Renal pelvis (tissue), 4 donors: ENCODE data around the gene RELA. TPM values are rescaled to one million over a fixed set of nuclear protein-coding genes. Genes with fewer than 3 reads are reported as not detected.
"Not testable (repeated sequence)": the region's sequence is repeated elsewhere in the genome, so short reads cannot be mapped to it uniquely, and the experiment has no call there.

Experiments used
- DNase-seq: peaks from one replicate; pipeline ENCODE4 v3.0.0-alpha.2; 2013
- polyA plus RNA-seq, 3 donors: library from polyadenylated mRNA; unstranded; fragments of 120-200 nt; gene quantifications; one replicate each; pipeline ENCODE4 v1.2.1, GENCODE V29; 2013; ENCODE audit not compliant: insufficient read length in 3 of 3

The RELA gene
- polyA plus RNA-seq, 3 donors: 54.3 to 60.4 (median 60.4) TPM

DNA sequence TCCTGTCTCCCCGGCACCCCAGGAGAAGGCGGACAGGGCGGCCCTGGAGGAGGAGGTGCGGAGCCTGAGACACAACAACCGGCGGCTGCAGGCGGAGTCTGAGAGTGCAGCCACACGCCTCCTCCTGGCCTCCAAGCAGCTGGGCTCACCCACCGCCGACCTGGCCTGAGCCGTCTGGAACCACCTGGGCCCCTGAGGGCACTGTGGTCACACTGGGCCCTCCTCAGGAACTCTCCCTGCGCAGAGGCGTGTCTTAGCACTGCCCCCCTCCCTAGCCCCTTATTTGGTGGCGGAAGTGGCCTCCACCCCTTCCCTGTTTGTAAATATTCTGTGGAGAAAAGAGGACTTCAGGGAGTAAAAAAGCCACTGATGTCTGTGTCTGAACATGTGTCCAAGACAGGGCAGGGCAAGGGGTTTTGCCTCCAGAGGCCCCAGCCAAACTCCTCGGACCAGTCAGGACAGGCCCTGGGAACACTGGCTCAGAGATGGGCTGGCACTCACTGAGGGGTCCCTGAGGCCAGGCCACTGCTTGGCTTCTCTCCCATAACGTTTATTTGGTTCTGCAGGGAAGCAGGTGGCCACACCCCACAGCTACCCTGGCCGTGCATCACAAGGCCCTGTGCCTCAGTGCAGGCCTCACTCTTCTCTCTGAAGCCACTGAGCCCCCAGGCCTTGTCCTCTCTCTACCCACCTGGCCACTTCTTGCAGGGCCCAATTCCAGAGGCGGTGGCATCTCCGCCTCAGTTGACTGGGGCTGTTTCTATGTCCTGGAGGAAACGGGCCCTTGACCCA lies 12.0 kb downstream of the RELA start:
- DNase-seq: no peak

DNA sequence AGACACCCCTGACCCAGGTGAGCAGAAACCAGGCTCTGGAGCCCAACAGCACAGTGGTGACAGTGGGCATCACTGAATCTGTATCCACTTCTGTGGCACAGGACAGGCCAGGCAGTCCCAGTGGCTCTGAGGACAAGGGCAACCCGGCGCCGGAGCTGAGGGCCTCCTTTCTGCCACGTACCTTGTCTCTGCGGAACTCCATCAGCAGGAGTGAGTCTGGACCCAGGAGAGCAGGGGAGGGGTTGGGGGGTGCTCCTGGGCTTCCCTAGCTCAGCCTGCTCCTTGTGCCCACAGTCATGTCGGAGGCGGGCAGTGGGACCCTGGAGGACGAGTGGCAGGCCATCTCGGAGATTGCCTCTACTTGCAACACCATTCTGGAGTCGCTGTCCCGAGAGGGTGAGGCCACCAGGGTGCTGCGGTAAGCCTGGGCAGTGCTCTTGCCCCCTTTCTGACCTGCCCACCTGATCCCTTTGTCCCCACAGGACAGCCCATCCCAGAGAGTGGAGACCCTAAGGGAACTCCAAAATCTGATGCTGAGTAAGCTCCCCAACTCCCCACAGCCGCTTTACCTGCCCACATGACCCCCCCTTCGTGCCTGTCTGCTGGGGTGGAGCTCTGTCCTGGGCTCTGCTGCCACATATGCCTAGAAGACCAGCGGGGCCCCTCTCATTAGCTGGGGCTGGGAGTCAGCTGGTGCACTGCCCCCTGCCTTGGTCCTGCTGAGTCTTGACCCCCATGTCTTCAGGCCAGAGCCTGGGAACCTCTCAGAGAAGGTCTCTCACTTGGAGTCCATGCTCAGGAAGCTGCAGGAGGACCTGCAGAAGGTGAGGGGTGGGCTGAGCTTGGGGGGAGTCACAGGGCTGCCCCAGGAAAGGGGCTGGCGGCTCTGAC lies 12.8 kb downstream of the RELA start:
- DNase-seq: no peak

DNA sequence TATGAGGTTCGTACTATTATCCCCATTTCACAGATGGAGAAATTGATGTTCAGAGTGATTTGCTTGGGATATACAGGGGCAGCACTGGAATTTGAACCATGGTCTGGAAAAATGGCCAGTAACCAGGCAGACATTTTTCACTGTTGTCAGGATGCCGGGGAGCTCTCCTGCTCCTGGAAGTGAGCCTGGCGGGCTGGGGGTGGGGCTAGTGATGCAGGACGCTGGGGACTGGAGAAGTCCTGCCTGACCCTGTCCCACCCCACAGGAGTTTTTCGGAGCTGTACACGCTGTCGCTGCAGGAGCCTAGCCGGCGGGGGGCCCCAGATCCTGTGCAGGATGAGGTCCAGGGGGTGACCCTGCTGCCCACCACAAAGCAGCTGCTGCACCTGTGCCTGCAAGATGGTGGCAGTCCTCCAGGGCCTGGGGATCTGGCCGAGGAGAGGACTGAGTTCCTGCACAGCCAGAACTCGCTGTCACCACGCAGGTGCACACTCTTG lies 13.7 kb downstream of the RELA start:
- DNase-seq: no peak

DNA sequence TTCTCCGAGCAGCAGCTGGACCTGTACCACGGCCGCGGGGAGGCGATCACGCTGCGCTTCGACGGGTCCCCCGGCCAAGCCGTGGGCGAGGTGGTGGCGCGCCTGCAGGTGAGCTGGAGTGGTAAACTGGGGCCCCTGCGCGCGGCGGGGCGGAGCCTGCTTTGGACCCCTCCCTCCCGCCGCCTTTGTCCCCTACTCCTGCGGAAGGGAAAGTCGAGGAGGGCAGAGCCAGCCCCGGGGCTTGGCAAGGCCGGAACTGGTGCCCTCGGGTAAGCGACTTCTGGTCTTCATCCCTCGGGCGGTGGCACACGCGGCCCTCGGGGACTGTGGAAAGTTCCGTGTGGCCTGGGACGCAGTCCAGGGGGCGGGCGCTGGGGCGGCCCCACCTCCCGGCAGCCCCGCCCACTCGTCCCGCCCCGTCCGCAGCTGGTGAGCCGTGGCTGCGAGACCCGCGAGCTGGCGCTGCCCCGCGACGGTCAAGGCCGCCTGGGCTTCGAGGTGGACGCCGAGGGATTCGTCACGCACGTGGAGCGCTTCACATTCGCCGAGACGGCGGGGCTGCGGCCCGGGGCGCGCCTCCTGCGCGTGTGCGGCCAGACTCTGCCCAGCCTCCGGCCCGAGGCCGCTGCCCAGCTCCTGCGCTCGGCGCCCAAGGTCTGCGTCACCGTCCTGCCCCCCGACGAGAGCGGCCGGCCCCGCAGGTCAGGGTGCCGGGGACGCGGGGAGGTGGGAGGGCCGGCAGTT lies 15.6 kb downstream of the RELA start:
- no peak for DNase-seq

DNA sequence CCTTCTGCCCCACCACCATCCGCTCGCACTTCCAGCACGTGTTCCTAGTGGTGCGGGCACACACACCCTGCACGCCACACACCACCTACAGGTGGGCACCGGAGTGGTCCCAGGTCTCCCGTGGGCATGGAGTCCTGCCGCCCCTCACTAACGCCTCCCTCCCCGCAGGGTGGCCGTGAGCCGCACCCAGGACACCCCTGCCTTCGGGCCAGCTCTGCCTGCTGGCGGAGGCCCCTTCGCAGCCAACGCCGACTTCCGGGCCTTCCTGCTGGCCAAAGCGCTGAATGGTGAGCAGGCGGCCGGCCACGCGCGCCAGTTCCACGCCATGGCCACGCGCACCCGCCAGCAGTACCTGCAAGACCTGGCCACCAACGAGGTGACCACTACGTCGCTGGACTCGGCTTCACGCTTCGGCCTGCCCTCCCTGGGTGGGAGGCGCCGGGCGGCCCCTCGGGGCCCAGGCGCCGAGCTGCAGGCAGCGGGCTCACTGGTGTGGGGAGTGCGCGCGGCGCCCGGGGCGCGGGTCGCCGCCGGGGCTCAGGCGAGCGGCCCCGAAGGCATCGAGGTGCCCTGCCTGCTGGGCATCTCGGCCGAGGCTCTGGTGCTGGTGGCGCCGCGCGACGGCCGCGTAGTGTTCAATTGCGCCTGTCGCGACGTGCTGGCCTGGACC lies 16.3 kb downstream of the RELA start:
- no peak for DNase-seq

DNA sequence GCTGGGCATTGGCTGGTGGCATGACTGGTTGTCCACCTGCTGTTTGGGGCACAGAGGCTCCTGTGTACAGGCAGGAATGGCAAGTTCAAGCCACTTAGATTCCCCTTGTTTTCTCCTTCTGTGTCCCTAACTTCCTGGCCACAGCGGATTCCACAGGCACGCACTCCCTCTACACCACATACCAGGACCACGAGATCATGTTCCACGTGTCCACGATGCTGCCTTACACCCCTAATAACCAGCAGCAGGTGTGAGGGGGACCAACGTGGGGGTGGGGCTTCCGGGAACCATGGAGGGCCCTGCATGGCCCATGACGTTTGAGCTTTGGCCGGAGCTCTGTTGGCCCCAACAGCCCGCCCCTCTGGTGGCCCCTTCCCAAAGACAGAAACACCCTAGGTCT lies 17.0 kb downstream of the RELA start:
- no peak for DNase-seq

DNA sequence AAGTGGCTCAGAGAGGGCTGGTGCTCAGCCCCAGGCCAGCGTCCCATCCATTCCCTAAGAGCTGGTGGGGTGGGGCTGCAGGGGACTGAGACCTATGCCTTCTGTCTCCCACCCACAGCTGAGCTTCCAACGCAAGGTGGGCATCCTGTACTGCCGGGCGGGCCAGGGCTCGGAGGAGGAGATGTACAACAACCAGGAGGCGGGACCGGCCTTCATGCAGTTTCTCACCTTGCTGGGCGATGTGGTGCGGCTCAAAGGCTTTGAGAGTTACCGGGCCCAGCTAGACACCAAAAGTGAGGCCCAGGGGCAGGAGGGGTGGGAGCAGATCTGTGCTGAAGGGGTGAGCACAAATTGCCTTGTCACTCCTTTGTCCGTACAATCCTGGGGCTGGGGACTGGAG lies 17.9 kb downstream of the RELA start:
- no peak for DNase-seq

DNA sequence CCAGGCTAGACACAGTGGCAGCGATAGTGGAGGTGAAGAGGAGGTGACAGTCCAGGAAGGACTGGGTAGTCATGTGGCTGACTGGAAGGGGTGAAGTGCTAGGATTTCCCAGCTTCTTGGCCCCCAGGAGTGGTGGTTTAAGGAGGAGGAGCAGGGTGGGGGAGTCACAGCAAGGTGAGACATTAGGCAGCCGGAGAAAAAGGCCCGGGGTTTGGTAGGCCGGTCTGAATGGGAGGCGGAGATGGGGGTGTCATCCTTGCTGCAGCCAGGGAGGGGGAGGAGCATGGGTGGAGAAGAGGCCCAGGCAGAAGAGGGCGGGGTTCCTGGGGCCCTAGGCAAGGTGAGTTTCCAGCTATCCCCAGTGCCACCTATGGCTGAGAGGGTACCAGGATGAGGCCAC lies 18.7 kb downstream of the RELA start:
- DNase-seq: no peak

DNA sequence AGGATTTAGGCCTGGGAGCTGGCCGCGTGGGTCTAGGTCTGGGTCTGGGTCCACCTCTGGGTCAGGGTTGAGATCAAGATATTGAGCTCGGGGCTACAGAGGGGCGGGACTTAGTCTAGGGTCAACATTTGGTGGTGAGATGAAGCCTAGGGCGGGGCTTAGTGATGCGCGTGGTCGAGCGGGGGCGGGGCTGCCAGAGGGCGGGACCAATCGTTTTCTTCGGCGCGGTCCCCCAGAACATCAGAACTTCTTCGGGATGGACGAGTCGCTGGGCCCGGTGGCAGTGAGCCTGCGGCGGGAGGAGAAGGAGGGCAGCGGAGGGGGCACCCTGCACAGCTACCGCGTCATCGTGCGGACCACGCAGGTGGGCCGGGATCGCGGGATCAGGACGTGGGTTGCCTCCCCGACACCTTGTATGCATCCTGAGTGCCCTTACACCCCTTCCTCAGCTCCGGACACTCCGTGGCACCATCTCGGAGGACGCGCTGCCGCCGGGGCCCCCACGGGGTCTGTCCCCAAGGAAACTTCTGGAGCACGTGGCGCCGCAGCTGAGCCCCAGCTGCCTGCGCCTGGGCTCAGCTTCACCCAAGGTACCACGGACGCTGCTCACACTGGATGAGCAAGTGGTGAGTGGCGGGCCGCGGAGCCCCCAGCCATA lies 20.6 kb downstream of the RELA start:
- DNase-seq: no peak

DNA sequence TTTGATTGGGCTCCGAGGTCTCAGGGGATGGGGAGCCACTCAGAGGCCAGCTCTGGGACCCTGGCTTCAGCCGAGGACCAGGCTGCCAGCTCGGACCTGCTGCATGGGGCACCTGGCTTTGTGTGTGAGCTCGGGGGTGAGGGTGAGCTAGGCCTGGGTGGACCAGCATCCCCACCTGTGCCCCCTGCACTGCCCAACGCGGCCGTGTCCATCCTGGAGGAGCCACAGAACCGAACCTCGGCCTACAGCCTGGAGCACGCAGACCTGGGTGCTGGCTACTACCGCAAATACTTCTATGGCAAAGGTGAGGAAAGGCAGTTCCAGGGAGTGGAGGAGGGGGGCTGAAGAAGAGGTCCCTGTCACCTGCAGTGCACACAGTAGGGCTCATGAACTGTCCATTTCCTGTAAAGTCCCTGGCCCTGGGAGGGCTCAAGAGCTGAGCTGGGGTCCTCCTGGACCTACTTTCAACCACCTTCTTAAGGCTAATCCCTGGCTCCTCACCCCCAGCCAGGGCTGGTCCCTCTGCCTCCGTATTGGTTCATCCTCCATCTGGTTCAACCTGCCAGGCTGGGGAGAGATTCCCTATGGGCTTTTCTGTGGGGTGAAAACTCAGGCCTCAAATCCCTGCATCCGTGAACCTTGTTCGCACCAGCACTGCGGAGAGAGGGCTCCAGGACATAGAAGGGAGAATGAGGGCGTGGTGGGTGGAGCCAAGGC lies 21.3 kb downstream of the RELA start:
- no peak for DNase-seq

DNA sequence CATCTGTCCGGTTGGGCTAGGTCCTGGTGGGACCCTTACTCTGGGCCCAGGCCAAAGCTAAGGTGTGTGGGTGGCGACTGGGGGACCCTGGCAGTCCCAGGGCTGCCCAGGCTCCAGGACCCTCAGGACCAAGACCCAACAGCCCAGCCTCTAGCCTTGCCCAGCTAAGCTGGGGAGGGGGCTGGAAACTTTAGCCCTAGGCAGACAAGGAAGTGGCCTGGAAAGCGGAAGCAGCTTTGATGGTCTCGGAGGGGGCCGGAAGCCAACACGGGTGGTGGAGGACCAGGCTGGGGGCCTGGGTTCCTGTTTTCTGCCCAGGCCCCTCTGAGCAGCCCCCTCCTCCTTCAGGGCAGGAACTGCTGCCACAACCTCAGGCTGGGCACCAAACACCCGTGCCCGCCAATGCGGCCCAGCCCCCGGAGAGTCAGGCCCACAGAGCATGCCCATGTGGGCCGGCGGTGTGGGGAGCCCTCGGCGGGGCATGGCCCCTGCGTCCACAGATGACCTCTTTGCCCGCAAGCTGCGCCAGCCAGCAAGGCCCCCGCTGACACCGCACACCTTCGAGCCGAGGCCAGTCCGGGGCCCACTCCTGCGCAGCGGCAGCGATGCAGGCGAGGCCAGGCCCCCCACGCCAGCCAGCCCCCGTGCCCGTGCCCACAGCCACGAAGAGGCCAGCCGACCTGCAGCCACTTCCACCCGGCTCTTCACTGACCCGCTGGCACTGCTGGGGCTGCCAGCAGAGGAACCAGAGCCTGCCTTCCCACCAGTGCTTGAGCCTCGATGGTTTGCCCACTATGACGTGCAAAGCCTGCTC lies 22.0 kb downstream of the RELA start:
- DNase-seq: no peak

DNA sequence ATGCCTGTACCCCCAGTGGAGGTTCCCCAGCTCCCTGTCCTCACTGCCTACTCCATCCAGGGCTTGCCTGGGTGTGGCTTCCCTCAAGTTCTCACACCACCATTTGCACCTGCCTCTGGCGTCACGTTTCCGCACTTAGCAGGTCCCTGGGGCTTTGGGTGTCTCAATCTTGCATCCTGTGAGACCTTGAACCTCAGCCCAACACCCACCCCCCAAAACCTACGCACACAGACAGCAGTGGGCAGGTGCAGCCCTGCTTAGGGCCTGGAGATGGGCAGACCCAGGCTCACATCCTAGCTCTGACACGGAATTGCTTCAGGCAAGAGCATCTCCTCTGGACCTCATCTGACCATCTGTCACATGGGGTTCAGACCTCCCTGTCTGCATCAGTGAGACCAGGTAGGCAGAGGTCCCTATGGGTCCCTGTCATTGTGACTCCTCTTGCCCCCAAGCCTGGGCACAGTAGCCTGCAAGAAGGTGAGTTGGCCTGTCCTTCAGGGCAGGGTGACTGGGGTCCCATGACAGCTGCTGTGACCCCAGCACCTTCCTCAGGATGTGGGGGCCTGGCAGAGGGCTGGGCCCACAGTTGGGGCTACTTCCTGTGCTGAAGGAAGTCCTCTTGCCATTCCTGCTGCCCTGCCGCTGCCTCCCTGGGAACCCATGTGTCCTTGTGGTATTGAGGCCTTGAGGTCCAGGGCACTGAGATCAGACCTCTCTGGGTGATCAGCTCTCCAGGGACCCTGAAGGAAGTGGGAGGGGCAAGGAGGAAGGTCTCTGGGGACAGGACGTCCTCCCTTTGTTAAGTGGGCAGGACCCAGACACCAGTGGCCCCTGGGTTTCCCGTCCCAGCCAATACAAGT lies 22.9 kb downstream of the RELA start:
- no peak for DNase-seq

DNA sequence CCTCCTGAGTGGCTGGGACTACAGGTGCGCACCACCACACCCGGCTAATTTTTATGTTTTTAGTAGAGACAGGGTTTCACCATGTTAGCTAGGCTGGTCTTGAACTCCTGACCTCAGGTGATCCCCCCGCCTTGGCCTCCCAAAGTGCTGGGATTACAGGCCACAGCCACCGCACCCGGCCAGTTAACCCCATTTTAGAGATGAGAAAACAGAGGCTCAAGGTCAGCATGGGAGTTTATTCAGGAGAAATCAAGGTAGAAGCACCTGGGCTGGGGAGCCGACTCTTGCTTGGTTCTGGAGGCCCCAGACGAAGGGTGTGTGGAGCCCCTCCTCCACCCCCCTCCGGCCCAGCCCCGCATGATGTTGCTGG lies 23.5 kb downstream of the RELA start:
- not testable (repeated sequence) for DNase-seq

DNA sequence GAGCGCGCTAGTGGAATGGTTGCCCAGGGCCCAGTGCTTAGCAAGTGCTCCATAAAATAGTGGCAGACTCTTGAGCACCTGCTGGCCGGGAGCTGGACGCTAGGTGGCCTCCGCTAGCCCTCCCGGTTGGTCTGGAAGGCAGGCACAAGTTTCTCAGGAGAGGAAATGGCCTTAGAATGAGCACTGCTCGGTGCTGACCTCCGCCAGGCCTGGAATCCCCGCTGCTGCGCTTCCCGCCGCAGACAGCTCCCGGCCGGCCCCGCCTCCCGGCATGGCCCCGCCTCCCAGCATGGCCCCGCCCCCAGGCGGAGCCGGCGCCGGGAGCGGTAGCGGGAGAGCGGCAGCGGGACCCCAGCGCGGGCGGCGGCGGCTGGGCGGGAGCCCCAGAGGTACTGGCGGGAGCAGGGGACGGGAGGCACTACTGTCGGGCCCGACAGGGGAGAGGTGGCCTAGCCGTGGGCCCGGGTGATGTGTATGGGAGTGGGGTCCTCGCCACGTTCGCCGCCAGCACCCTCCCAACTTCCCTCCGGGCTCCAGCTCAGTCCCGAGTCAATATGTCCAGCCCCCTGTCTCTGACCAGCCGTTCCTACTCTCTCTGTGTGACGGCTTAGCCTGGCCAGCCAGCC lies 24.8 kb downstream of the RELA start, which contains the start of gene SIPA1:
Gene SIPA1 (plus strand): TSS at position 308 of the 626 bp plus-strand sequence. CDS start 2,821 bp downstream, outside the sequence.
- DNase-seq: peak; percentile 79

DNA sequence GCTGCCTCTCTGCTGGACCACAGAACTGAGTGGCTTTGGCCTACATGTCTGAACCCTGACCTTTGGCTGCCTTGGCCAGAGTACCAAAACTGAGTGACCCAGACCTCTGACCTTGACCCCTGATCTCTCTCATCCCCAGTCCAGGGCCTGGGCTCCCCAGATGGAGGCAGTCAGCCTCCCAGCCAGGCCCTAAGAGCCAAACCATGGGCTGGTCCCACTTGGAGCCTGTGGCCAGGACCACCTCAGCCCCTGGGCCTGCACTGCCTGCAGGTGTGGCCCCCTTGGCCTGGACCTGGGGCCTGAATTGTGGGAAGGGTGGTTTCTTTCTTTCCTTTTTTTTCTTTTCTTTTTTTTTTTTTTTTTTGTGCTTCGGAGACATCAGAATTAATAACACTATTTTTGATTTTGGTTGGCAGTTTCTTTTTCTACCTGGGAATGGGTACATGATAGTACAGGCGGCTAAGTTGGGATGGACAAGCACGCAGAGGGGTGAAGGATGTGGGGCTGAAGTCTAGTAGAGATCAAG lies 25.6 kb downstream of the RELA start:
- no peak for DNase-seq

DNA sequence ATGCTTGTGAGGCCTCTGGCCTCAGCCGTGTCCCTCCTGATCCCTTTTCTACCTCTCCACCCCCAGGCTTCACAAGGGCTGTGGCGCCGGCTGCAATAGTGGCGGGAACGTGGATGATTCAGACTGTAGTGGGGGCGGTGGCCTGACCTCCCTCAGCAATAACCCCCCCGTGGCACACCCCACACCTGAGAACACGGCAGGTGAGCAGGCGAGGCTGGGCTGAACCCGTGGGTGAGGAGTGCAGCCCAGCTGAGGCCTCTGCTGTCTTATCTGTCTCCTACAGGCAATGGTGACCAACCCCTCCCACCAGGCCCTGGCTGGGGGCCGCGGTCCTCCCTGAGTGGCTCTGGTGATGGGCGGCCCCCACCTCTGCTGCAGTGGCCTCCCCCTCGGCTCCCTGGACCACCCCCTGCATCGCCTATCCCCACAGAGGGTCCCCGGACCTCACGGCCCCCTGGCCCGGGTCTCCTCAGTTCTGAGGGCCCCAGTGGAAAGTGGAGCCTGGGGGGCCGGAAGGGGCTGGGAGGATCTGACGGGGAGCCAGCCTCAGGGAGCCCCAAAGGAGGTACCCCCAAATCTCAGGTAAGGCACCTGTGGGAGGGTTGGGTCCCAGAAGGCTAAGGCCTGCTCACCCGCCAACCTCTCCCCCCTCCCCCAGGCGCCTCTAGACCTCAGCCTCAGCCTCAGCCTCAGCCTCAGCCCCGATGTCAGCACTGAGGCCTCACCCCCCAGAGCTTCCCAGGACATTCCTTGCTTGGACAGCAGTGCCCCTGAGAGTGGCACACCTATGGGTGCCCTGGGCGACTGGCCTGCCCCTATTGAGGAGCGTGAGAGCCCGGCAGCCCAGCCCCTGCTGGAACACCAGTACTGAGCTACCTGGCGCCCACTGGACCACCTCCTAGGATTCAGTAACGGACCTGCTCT lies 26.3 kb downstream of the RELA start:
- DNase-seq: no peak
